Breast epithelium (tissue), 4 donors: ENCODE results near the gene CRTAC1. TPM values are rescaled to one million over a fixed set of nuclear protein-coding genes. Genes with fewer than 3 reads are reported as not detected.

Experiments used
- DNase-seq, 2 donors: peaks; one replicate each; pipeline ENCODE4 v3.0.0-alpha.2; 2019; ENCODE audit warnings: low spot score in 2 of 2
- H3K27ac ChIP-seq, 2 donors: fragments of 200-600 bp; sonication (generic) in 1 of 2; one replicate each; pipeline ENCODE4 v1.5.1; 2016 to 2019; ENCODE audit warnings: mild to moderate bottlenecking in 1 of 2
- H3K27me3 ChIP-seq, 2 donors: fragments of 200-600 bp; sonication (generic) in 1 of 2; one replicate each; pipeline versions ENCODE4 v1.5.1 to v1.6.0; 2017 to 2019; ENCODE audit warnings: control low read depth in 1 of 2, mild to moderate bottlenecking in 1 of 2
- H3K36me3 ChIP-seq: fragments of 200-600 bp; one replicate; pipeline ENCODE4 v1.5.1; 2019
- H3K4me1 ChIP-seq, 2 donors: fragments of 200-600 bp; sonication (generic); one replicate each; pipeline ENCODE4 v1.5.1; 2016 to 2019; ENCODE audit warnings: control low read depth in 1 of 2
- H3K4me3 ChIP-seq, 3 donors: fragments of 200-600 bp; sonication (generic); 1 replicate in 2 of 3; 2 replicates in 1 of 3; pipeline ENCODE4 v1.5.1; 2016 to 2019; ENCODE audit warnings: mild to moderate bottlenecking in 3 of 3, moderate library complexity in 2 of 3
- H3K9me3 ChIP-seq, 2 donors: fragments of 200-600 bp; sonication (generic) in 1 of 2; one replicate each; pipeline ENCODE4 v1.5.1; 2016 to 2019; ENCODE audit warnings: control low read depth in 1 of 2
- CTCF ChIP-seq, 3 donors: fragments of 450-650 bp; IDR thresholded peaks; one replicate each; pipeline ENCODE4 v1.5.1; 2016 to 2017; ENCODE audit warnings: antibody characterized with exemption in 3 of 3, mild to moderate bottlenecking in 3 of 3, moderate library complexity in 3 of 3
- POLR2A ChIP-seq: fragments of 450-650 bp; IDR thresholded peaks from one replicate; pipeline ENCODE4 v1.6.1; 2016; ENCODE audit warnings: antibody characterized with exemption, mild to moderate bottlenecking, moderate library complexity
- POLR2AphosphoS5 ChIP-seq, 3 donors: sonication (generic); formaldehyde crosslinking; IDR thresholded peaks; one replicate each; pipeline ENCODE4 v1.6.1; 2017; ENCODE audit warnings: antibody characterized with exemption in 3 of 3
- intact Hi-C: fragments of 100-400 bp; cut with DNase I; formaldehyde crosslinking; loops from one replicate; pipeline ENCODE4 v1.15.1; 2023; ENCODE audit warnings: low total_unique reads
- total RNA-seq, 3 donors: library from RNA; depleted of rRNA; stranded (reverse); fragments of >200 nt; gene quantifications; one replicate each; pipeline ENCODE4 v1.1.0, GENCODE V29; 2016

The CRTAC1 gene
- total RNA-seq, 3 donors from 2014 or later, result 1.6 to 4.7 (median 1.9) TPM

- DNase-seq, result no peak
- no peak overlapping the region for H3K27ac ChIP-seq
Observed at GRCh38 chr10:97895084-97895483, 135.3 kb downstream of the CRTAC1 start.

DNA sequence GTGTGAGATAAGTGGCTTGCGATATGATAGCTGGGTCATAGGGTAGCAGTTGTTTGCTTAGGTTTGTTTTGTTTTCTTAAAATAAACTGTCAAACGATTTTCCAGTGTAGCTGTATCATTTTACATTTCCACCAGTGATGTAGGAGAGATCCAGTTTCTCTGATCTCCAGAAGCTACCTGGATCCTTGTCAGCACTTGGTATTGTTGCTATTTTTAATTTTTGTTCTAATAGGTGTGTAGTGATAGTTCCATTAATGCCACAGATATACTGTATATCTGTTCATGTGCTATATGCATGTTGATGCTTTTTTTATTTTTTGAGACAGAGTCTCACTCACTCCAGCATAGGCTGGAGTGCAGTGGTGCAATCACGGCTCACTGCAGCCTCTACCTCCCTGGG, 136.3 kb downstream of the CRTAC1 start:
- TF ChIP-seq POLR2AphosphoS5 (IDR thresholded peaks at IDR 0.05) (no peak), POLR2A (no peak), CTCF (IDR thresholded peaks at IDR 0.05) (no peak)
- no peak overlapping the region for H3K27ac ChIP-seq
- no peak overlapping the region for H3K4me3 ChIP-seq
- no peaks in the 10 kb centered on the region for H3K9me3 ChIP-seq
- H3K4me1 ChIP-seq, result no peaks in the 10 kb centered on the region
- peaks cover 0 to 8% of the 10 kb centered on the region in 2 donors for H3K27me3 ChIP-seq
- DNase-seq, result no peak
- no peaks in the 10 kb centered on the region for H3K36me3 ChIP-seq
- intact Hi-C loops, result no loop called here

More at GRCh38 chr10:97895084-97895483, 135.3 kb downstream of the CRTAC1 start:
- no peaks in the 10 kb centered on the region for H3K36me3 ChIP-seq
- TF ChIP-seq POLR2A, result no peak
- no peak for TF ChIP-seq CTCF (IDR thresholded peaks at IDR 0.05)
- TF ChIP-seq POLR2AphosphoS5 (IDR thresholded peaks at IDR 0.05), result no peak
- intact Hi-C loops, result loop anchor here (5.0 kb wide), 2 partner anchors 1552 to 1838 kb away; no protein-coding TSS in a partner anchor
- no peaks in the 10 kb centered on the region for H3K4me1 ChIP-seq
- H3K9me3 ChIP-seq, result no peaks in the 10 kb centered on the region
- peaks cover 0 to 8% of the 10 kb centered on the region in 2 donors for H3K27me3 ChIP-seq
- no peak overlapping the region for H3K4me3 ChIP-seq

- no peaks in the 10 kb centered on the region for H3K9me3 ChIP-seq
- TF ChIP-seq CTCF (IDR thresholded peaks at IDR 0.05) (no peak), POLR2AphosphoS5 (IDR thresholded peaks at IDR 0.05) (no peak), POLR2A (no peak)
- intact Hi-C loops, result no loop called here
- peaks cover 0 to 8% of the 10 kb centered on the region in 2 donors for H3K27me3 ChIP-seq
- no peaks in the 10 kb centered on the region for H3K36me3 ChIP-seq
- no peaks in the 10 kb centered on the region for H3K4me1 ChIP-seq
- no peak overlapping the region for H3K4me3 ChIP-seq
- DNase-seq, result no peak
- H3K27ac ChIP-seq, result no peak overlapping the region
Observed at GRCh38 chr10:97892939-97893338, 137.5 kb downstream of the CRTAC1 start.

GRCh38 chr10:97892506-97892905, 137.9 kb downstream of the CRTAC1 start:
- H3K27me3 ChIP-seq, result peaks cover 0 to 8% of the 10 kb centered on the region in 2 donors
- no peaks in the 10 kb centered on the region for H3K36me3 ChIP-seq
- H3K9me3 ChIP-seq, result no peaks in the 10 kb centered on the region
- no peak for DNase-seq
- no peak overlapping the region for H3K27ac ChIP-seq
- no peak overlapping the region for H3K4me3 ChIP-seq
- intact Hi-C loops, result no loop called here
- TF ChIP-seq POLR2A, result no peak
- no peak for TF ChIP-seq CTCF (IDR thresholded peaks at IDR 0.05)
- TF ChIP-seq POLR2AphosphoS5 (IDR thresholded peaks at IDR 0.05), result no peak
- no peaks in the 10 kb centered on the region for H3K4me1 ChIP-seq

- DNase-seq, result no peak
- Histone ChIP-seq H3K4me3 (no peak overlapping the region), H3K27me3 (peaks cover 0 to 5% of the 10 kb centered on the region in 2 donors), H3K27ac (no peak overlapping the region), H3K4me1 (no peaks in the 10 kb centered on the region), H3K36me3 (no peaks in the 10 kb centered on the region), H3K9me3 (no peaks in the 10 kb centered on the region)
- intact Hi-C loops, result no loop called here
- no peak for TF ChIP-seq POLR2AphosphoS5 (IDR thresholded peaks at IDR 0.05)
- no peak for TF ChIP-seq POLR2A
- TF ChIP-seq CTCF (IDR thresholded peaks at IDR 0.05), result no peak
Observed at GRCh38 chr10:97891497-97892167, 138.8 kb downstream of the CRTAC1 start.
